ENCODE data around the gene BRD3OS. TPM values are rescaled to one million over a fixed set of nuclear protein-coding genes. Genes with fewer than 3 reads are reported as not detected.

Gene BRD3OS
- polyA plus RNA-seq, 1 donor = 8.4 TPM

GRCh38 chr9:134035041-134036039 lies 10.1 kb downstream of the BRD3OS start:
- Histone ChIP-seq H3K9me3 (ENCODE audit: control insufficient read depth, low read depth, low read length) (peaks cover 10% of the 10 kb centered on the region), H3K4me3 (ENCODE audit: low read length) (no peak overlapping the region), H3K27me3 (ENCODE audit: control insufficient read depth, insufficient read depth, low read length) (no peaks in the 10 kb centered on the region), H3K4me1 (ENCODE audit: control insufficient read depth, insufficient read depth, low read length) (no peaks in the 10 kb centered on the region), H3K36me3 (ENCODE audit: control insufficient read depth, insufficient read depth, low read length) (peaks cover 79% of the 10 kb centered on the region), H3K27ac (ENCODE audit: low read length) (no peak overlapping the region)
- DNase-seq = no peak
- no CpG with 5 or more reads among the region's 28 CpGs for WGBS (ENCODE audit: insufficient coverage, low lambda C conversion rate)

DNA sequence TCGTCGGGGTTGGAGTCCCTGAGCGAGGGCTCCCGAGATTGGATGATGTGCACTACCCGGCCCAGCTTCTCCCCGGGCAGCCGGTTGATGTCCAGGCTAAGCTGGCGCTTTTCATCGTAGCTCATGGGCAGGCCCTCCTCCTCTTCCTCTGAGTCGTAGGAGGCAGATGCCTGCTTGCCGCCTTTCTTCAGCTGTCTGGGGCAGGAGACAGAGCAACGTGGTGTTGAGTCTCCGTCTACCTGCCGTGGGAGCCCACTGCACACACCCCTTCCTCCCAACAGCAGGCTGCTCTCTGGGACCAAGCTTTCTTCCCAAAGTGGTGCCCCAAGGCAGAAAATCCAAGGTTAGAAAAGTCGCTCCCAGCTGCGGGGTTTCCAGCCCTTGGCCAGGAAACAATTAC lies 10.8 kb downstream of the BRD3OS start:
- Histone ChIP-seq H3K36me3 (ENCODE audit: control insufficient read depth, insufficient read depth, low read length) (peaks cover 77% of the 10 kb centered on the region), H3K9me3 (ENCODE audit: control insufficient read depth, low read depth, low read length) (peaks cover 8% of the 10 kb centered on the region)
- no CpG with 5 or more reads among the region's 16 CpGs for WGBS (ENCODE audit: insufficient coverage, low lambda C conversion rate)

DNA sequence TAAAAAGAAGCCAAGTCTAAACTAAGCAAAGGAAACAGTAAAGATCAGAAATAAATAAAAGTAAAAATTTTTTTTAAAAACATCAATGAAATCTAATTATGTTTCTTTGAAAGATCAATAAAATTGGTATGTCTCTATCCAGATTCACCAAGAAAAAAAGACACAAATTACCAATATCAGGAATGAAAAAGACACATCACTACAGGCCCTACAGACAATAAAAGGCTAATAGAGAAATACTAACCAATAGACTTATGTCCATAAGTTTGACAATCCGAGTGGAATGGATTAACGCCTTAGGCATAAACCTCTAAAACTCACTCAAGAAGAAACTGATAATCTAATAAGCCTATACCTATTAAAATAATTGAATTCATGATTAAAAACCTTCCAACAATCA lies 12.4 kb downstream of the BRD3OS start:
- WGBS (ENCODE audit: insufficient coverage, low lambda C conversion rate) = no CpG with 5 or more reads among the region's 2 CpGs
- Histone ChIP-seq H3K27ac (ENCODE audit: low read length) (no peak overlapping the region), H3K36me3 (ENCODE audit: control insufficient read depth, insufficient read depth, low read length) (peaks cover 78% of the 10 kb centered on the region), H3K4me3 (ENCODE audit: low read length) (no peak overlapping the region), H3K9me3 (ENCODE audit: control insufficient read depth, low read depth, low read length) (peaks cover 3% of the 10 kb centered on the region), H3K4me1 (ENCODE audit: control insufficient read depth, insufficient read depth, low read length) (no peaks in the 10 kb centered on the region), H3K27me3 (ENCODE audit: control insufficient read depth, insufficient read depth, low read length) (no peaks in the 10 kb centered on the region)
- no peak for DNase-seq

More for the DNA sequence above, 10.8 kb downstream of the BRD3OS start:
- Histone ChIP-seq H3K4me1 (ENCODE audit: control insufficient read depth, insufficient read depth, low read length) (no peaks in the 10 kb centered on the region), H3K27me3 (ENCODE audit: control insufficient read depth, insufficient read depth, low read length) (no peaks in the 10 kb centered on the region), H3K27ac (ENCODE audit: low read length) (no peak overlapping the region), H3K4me3 (ENCODE audit: low read length) (no peak overlapping the region)
- DNase-seq = no peak

GRCh38 chr9:134039386-134040175 lies 14.3 kb downstream of the BRD3OS start:
- peaks cover 75% of the 10 kb centered on the region for H3K36me3 ChIP-seq (ENCODE audit: control insufficient read depth, insufficient read depth, low read length)

GRCh38 chr9:134040176-134040565 lies 14.9 kb downstream of the BRD3OS start:
- H3K4me1 ChIP-seq (ENCODE audit: control insufficient read depth, insufficient read depth, low read length) = no peaks in the 10 kb centered on the region
- H3K27me3 ChIP-seq (ENCODE audit: control insufficient read depth, insufficient read depth, low read length) = no peaks in the 10 kb centered on the region
- peaks cover 75% of the 10 kb centered on the region for H3K36me3 ChIP-seq (ENCODE audit: control insufficient read depth, insufficient read depth, low read length)
- no peak overlapping the region for H3K4me3 ChIP-seq (ENCODE audit: low read length)
- H3K27ac ChIP-seq (ENCODE audit: low read length) = no peak overlapping the region
- no peaks in the 10 kb centered on the region for H3K9me3 ChIP-seq (ENCODE audit: control insufficient read depth, low read depth, low read length)
- DNase-seq = no peak
- no CpG with 5 or more reads among the region's 17 CpGs for WGBS (ENCODE audit: insufficient coverage, low lambda C conversion rate)

More at GRCh38 chr9:134039386-134040175, 14.3 kb downstream of the BRD3OS start:
- no peaks in the 10 kb centered on the region for H3K27me3 ChIP-seq (ENCODE audit: control insufficient read depth, insufficient read depth, low read length)
- H3K4me3 ChIP-seq (ENCODE audit: low read length) = no peak overlapping the region
- H3K4me1 ChIP-seq (ENCODE audit: control insufficient read depth, insufficient read depth, low read length) = no peaks in the 10 kb centered on the region
- no peaks in the 10 kb centered on the region for H3K9me3 ChIP-seq (ENCODE audit: control insufficient read depth, low read depth, low read length)
- no peak overlapping the region for H3K27ac ChIP-seq (ENCODE audit: low read length)
- 93% methylated on average over 3 of the region's 20 CpGs for WGBS (ENCODE audit: insufficient coverage, low lambda C conversion rate)
- DNase-seq = no peak

DNA sequence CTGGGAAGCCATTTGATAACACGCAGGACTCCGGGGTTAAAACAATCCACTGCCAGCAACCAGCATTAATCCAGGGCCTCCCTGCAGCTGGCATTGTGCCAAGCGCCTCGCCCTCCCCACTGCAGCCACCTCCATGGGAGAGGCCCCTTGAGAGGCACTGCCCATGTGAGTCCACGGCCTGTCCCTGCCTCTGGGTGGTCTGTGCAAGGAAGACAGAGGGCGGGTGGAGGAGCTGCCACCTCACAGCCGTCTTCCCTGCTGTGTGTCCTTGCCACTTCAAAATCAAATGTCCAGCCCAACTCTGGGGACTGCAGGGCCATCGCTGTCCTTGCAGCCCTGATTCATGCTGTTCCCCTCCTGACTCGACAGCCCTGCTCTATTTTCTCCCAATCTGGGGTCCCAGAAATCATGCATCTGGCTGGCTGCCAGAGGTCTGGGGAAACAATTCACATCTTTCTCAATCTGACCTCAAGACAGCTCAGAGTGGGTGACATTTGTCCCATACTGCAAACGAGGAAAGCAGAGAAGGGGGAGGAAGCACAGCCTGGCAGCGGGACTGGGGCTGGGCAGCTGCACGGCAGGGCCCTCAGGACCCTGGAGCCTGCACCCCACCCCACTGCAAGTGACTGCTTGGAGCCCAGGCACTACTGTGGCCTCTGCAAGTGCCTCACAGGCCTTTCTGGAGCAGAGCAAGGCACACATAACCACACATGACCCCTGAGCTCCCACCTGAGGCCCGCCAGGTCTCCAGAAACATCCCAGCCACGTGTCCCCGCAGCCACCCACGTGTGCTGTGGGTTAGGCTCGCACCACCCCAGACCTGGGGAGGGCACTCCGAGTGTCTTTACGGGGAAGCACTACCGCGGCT lies 15.7 kb downstream of the BRD3OS start:
- Histone ChIP-seq H3K27me3 (ENCODE audit: control insufficient read depth, insufficient read depth, low read length) (no peaks in the 10 kb centered on the region), H3K4me3 (ENCODE audit: low read length) (no peak overlapping the region), H3K9me3 (ENCODE audit: control insufficient read depth, low read depth, low read length) (no peaks in the 10 kb centered on the region), H3K27ac (ENCODE audit: low read length) (no peak overlapping the region), H3K36me3 (ENCODE audit: control insufficient read depth, insufficient read depth, low read length) (peaks cover 75% of the 10 kb centered on the region), H3K4me1 (ENCODE audit: control insufficient read depth, insufficient read depth, low read length) (no peaks in the 10 kb centered on the region)
- no peak for DNase-seq
- whole genome bisulfite sequencing (ENCODE audit: insufficient coverage, low lambda C conversion rate) = 100% methylated on average over 1 of the region's 21 CpGs

DNA sequence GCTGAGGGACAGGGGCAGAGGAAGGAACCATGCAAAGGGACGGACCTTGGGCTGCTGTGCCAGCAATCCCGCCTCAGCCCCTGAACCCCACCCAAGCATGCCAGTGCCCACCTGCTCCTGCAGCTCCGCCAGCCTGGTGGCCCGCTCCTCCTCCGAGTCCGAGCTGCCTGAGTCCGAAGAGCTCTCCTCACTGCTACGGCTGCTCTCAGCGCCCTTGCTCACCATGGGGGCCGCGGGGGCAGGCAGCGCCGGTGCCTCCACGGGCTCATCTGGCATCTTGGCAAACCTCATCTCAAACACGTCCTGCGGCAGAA lies 16.3 kb downstream of the BRD3OS start:
- H3K27ac ChIP-seq (ENCODE audit: low read length) = no peak overlapping the region
- H3K27me3 ChIP-seq (ENCODE audit: control insufficient read depth, insufficient read depth, low read length) = no peaks in the 10 kb centered on the region
- no peak overlapping the region for H3K4me3 ChIP-seq (ENCODE audit: low read length)
- DNase-seq = no peak
- peaks cover 76% of the 10 kb centered on the region for H3K36me3 ChIP-seq (ENCODE audit: control insufficient read depth, insufficient read depth, low read length)
- no peaks in the 10 kb centered on the region for H3K4me1 ChIP-seq (ENCODE audit: control insufficient read depth, insufficient read depth, low read length)
- no CpG with 5 or more reads among the region's 16 CpGs for WGBS (ENCODE audit: insufficient coverage, low lambda C conversion rate)
- H3K9me3 ChIP-seq (ENCODE audit: control insufficient read depth, low read depth, low read length) = no peaks in the 10 kb centered on the region

GRCh38 chr9:134043531-134043988 lies 18.3 kb downstream of the BRD3OS start:
- Histone ChIP-seq H3K36me3 (ENCODE audit: control insufficient read depth, insufficient read depth, low read length) (peaks cover 89% of the 10 kb centered on the region), H3K27ac (ENCODE audit: low read length) (no peak overlapping the region), H3K4me1 (ENCODE audit: control insufficient read depth, insufficient read depth, low read length) (no peaks in the 10 kb centered on the region), H3K4me3 (ENCODE audit: low read length) (no peak overlapping the region), H3K9me3 (ENCODE audit: control insufficient read depth, low read depth, low read length) (no peaks in the 10 kb centered on the region), H3K27me3 (ENCODE audit: control insufficient read depth, insufficient read depth, low read length) (no peaks in the 10 kb centered on the region)
- no peak for DNase-seq
- WGBS (ENCODE audit: insufficient coverage, low lambda C conversion rate) = no CpG with 5 or more reads among the region's 11 CpGs

GRCh38 chr9:134044944-134045343 lies 19.7 kb downstream of the BRD3OS start:
- no CpG with 5 or more reads among the region's 12 CpGs for WGBS (ENCODE audit: insufficient coverage, low lambda C conversion rate)
- no peak overlapping the region for H3K4me3 ChIP-seq (ENCODE audit: low read length)
- peaks cover 2% of the 10 kb centered on the region for H3K9me3 ChIP-seq (ENCODE audit: control insufficient read depth, low read depth, low read length)
- H3K27ac ChIP-seq (ENCODE audit: low read length) = no peak overlapping the region
- H3K36me3 ChIP-seq (ENCODE audit: control insufficient read depth, insufficient read depth, low read length) = peaks cover 91% of the 10 kb centered on the region
- no peaks in the 10 kb centered on the region for H3K4me1 ChIP-seq (ENCODE audit: control insufficient read depth, insufficient read depth, low read length)
- no peaks in the 10 kb centered on the region for H3K27me3 ChIP-seq (ENCODE audit: control insufficient read depth, insufficient read depth, low read length)
- no peak for DNase-seq
